Measurements from ENCODE around the gene POLD2.

POLD2 gene

GRCh38 chr7:44086627-44087026 lies 36.7 kb downstream of the POLD2 start:
- TF ChIP-seq CTCF (IDR thresholded peaks at IDR 0.05; ENCODE audit: extremely low read depth, insufficient read depth, missing control alignments), result no peak
- DNase-seq (ENCODE audit: low spot score), result no peak
- in situ Hi-C loops (cut with MboI; ENCODE audit: low pct_unique_long_range_greater_than_20kb, low sequenced_read_pairs, unreplicated experiment), result no loop called here

DNA sequence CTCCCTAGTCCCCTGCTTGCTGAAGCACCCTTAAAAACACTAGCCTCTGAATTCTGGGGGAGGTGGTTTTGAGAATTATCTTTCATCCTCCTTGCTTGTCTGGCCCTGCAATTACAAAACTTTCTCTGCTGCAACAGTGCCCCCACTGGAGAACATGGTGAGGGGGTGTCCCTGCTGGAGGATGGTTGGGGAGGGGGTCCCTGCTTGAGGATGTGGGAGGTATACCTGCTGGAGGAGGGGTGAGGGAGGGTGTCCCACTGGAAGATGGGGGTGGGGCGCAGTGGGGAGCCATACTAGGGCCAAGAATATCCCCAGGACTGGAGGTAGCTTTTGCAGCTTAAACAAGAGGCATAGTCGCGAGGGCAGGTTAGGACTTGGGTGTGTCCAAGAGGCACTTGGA lies 37.8 kb downstream of the POLD2 start:
- DNase-seq (ENCODE audit: low spot score), result no peak

GRCh38 chr7:44084701-44085100 lies 38.6 kb downstream of the POLD2 start:
- TF ChIP-seq CTCF (IDR thresholded peaks at IDR 0.05; ENCODE audit: extremely low read depth, insufficient read depth, missing control alignments), result no peak
- DNase-seq (ENCODE audit: low spot score), result no peak
- in situ Hi-C loops (cut with MboI; ENCODE audit: low pct_unique_long_range_greater_than_20kb, low sequenced_read_pairs, unreplicated experiment), result no loop called here

More for the DNA sequence above, 37.8 kb downstream of the POLD2 start:
- peak; percentile 32 for TF ChIP-seq CTCF (IDR thresholded peaks at IDR 0.05; ENCODE audit: extremely low read depth, insufficient read depth, missing control alignments)
- in situ Hi-C loops (cut with MboI; ENCODE audit: low pct_unique_long_range_greater_than_20kb, low sequenced_read_pairs, unreplicated experiment), result no loop called here

DNA sequence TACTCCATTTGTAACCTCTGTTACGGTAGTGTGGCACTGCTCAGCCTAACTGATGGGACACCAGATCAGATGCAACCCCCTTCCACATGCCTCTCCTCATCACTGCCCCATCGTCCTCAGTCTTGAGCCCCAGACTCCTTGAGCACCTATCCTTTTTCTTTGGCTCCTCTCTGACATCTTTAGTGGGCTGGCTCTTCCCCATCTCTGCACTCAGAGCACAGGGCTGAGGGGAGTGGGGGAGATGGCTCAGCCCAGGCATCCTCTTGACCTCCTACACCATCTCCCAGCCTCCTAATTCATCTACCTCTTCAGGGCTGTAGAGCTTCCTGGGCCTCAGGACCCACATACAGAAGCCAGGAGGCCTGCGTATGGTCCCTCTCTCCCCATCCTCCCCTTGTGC lies 39.6 kb downstream of the POLD2 start:
- in situ Hi-C loops (cut with MboI; ENCODE audit: low pct_unique_long_range_greater_than_20kb, low sequenced_read_pairs, unreplicated experiment), result no loop called here
- TF ChIP-seq CTCF (IDR thresholded peaks at IDR 0.05; ENCODE audit: extremely low read depth, insufficient read depth, missing control alignments), result no peak
- no peak for DNase-seq (ENCODE audit: low spot score)

DNA sequence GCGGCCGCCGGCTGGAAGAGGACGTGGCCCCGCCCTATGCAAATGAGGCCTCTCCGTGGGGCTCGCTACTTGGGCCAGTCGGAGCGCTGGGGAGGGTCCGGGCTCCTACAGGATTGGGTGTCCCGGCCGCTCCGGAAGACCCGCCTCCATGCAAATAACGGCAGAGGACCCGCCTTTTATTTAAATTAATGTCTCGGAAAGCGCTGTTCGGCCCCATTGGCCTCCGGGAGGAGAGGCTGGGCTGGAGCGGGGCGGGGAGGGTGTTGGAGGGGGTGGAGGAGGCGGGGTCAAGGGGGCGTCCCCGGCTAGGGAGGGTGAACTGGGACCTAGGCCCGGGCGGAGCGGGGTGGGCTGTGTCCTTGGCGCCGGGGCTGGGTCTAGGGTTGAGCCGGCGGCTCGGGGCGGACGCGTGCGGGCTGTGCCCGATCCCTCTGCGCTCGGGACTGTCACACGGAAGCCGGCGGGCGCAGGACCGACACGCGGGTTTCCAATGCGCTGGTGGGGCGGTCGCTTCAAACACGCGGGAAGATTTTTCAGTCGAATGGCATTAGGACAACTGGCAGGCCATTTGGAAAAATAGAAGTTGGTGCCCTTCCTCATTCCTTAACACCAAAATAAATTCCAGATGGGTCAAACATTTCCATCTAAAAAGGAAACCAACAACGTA lies 40.7 kb downstream of the POLD2 start:
- DNase-seq (ENCODE audit: low spot score), result peak; percentile 99
- in situ Hi-C loops (cut with MboI; ENCODE audit: low pct_unique_long_range_greater_than_20kb, low sequenced_read_pairs, unreplicated experiment), result no loop called here
- TF ChIP-seq CTCF (IDR thresholded peaks at IDR 0.05; ENCODE audit: extremely low read depth, insufficient read depth, missing control alignments), result no peak

- peak; percentile 72 for DNase-seq (ENCODE audit: low spot score)
- TF ChIP-seq CTCF (IDR thresholded peaks at IDR 0.05; ENCODE audit: extremely low read depth, insufficient read depth, missing control alignments), result peak; percentile 0
- in situ Hi-C loops (cut with MboI; ENCODE audit: low pct_unique_long_range_greater_than_20kb, low sequenced_read_pairs, unreplicated experiment), result no loop called here
These were observed 42.0 kb downstream of the POLD2 start for GRCh38 chr7:44081266-44081748.
